ENCODE data around the gene ALDH1A2.

Gene ALDH1A2

DNA sequence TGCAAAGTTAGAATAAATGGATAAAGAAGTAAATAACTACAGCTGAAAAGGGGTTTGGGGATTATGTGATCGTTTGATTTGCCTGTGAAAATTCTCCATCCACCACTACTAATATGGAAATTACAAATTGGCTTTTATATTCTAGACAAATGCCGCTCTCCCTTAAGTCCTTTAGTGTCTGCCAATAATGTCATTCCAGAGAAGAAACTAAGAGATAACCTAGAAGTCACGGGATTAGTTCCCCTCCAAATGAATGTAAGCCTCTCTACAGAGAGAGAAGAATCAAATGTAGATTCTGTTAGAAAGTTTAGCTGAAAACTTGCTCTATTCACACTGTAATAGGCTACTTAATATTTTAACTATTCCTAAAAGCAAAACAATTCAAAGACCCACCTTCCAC is 92.0 kb downstream of the ALDH1A2 start:
- no peaks in the 10 kb centered on the region for H3K4me1 Mint-ChIP-seq (ENCODE audit: low read depth)
- no peak overlapping the region for H3K4me3 Mint-ChIP-seq
- no peaks in the 10 kb centered on the region for H3K9me3 Mint-ChIP-seq
- H3K27ac Mint-ChIP-seq, result no peak overlapping the region
- H3K36me3 Mint-ChIP-seq (ENCODE audit: low read depth), result no peaks in the 10 kb centered on the region
- H3K27me3 Mint-ChIP-seq, result peaks cover 2% of the 10 kb centered on the region
- intact Hi-C loops (cut with micrococcal nuclease), result no loop called here

DNA sequence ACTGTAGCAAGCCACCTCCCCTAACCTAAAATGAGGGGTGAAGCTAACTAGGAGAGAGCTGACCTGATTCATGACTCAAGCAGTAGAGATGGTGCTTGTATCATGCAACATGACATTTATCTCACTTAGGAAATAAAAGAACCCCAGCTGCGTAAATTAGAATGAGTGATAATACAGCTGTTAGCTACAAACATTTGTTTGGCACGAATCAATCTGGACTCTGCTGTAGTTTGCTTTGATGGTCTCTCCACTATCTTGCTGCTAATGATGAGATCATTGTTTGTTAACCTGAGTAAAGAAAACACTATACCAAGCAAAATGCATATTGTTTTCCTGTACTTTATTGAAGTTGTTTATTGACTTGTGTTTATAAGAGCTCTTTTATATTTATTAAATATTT is 92.6 kb downstream of the ALDH1A2 start:
- no peak overlapping the region for H3K4me3 Mint-ChIP-seq
- H3K36me3 Mint-ChIP-seq (ENCODE audit: low read depth), result no peaks in the 10 kb centered on the region
- H3K27me3 Mint-ChIP-seq, result peaks cover 2% of the 10 kb centered on the region
- no peak overlapping the region for H3K27ac Mint-ChIP-seq
- no peaks in the 10 kb centered on the region for H3K9me3 Mint-ChIP-seq
- intact Hi-C loops (cut with micrococcal nuclease), result no loop called here
- no peaks in the 10 kb centered on the region for H3K4me1 Mint-ChIP-seq (ENCODE audit: low read depth)

DNA sequence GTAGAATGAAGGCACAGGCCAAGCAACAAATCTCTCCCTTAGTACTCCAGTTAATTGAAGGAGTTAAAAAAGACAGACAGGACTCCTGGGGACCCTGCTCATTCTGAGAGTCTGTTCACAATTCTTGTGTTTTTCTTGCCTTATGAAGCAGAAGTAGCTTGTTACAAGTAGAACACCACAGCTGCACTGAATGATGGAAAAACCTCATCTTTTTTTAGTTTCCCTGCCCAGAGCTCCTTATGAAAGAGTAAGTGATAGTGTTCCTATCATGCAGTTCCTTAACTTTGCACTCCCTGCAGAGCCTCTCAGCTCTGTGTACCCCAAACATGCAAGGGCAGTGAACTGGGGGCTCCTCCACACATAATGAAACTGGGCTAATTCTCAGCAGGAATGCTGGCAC is 95.5 kb downstream of the ALDH1A2 start:
- H3K27me3 Mint-ChIP-seq, result peaks cover 2% of the 10 kb centered on the region
- H3K36me3 Mint-ChIP-seq (ENCODE audit: low read depth), result no peaks in the 10 kb centered on the region
- intact Hi-C loops (cut with micrococcal nuclease), result no loop called here
- no peak overlapping the region for H3K4me3 Mint-ChIP-seq
- no peaks in the 10 kb centered on the region for H3K4me1 Mint-ChIP-seq (ENCODE audit: low read depth)
- H3K27ac Mint-ChIP-seq, result no peak overlapping the region
- no peaks in the 10 kb centered on the region for H3K9me3 Mint-ChIP-seq

DNA sequence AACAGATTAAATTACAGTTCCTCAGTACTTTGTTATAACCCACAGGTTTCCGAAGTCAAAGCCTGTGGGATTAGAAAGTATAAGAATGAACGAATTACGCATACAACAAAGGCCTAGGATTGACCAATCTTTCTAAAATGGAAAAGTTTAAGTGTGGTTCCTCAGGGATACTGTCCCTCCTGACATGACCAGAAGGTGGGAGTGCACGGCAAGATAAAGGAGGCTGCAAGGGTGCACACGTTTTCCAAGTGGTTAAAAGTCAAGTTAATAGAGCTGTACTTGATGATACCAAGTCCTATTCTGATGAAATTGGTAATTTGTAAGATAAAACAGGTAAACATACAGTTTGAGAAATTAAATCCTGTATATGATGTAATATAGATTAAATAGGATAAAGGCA is 96.2 kb downstream of the ALDH1A2 start:
- Mint-ChIP-seq H3K4me1 (ENCODE audit: low read depth) (no peaks in the 10 kb centered on the region), H3K27me3 (peaks cover 2% of the 10 kb centered on the region), H3K4me3 (no peak overlapping the region), H3K36me3 (ENCODE audit: low read depth) (no peaks in the 10 kb centered on the region), H3K9me3 (no peaks in the 10 kb centered on the region), H3K27ac (no peak overlapping the region)
- intact Hi-C loops (cut with micrococcal nuclease), result no loop called here

DNA sequence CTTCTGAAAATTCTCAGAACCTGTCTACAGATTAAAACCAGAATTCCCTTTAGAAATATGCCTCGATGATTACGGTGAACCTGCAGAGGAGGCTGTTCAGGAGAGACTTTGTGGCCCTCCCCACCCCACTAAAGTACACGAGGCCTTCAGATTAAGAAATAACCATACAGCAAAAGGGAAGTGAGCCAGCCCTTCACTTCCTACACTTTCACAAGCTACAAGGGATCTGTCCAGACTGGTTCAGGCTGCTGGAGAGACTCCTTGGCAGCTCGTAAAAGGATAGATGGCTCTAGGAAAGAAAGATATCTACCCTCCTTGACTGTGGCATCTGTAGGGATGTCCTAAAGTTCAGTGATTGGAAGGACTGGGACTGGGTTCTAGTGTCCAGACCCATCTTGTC is 102.6 kb downstream of the ALDH1A2 start:
- no peak overlapping the region for H3K27ac Mint-ChIP-seq
- no peak overlapping the region for H3K4me3 Mint-ChIP-seq
- intact Hi-C loops (cut with micrococcal nuclease), result no loop called here
- no peaks in the 10 kb centered on the region for H3K36me3 Mint-ChIP-seq (ENCODE audit: low read depth)
- no peaks in the 10 kb centered on the region for H3K4me1 Mint-ChIP-seq (ENCODE audit: low read depth)
- H3K27me3 Mint-ChIP-seq, result peaks cover 3% of the 10 kb centered on the region
- H3K9me3 Mint-ChIP-seq, result no peaks in the 10 kb centered on the region

DNA sequence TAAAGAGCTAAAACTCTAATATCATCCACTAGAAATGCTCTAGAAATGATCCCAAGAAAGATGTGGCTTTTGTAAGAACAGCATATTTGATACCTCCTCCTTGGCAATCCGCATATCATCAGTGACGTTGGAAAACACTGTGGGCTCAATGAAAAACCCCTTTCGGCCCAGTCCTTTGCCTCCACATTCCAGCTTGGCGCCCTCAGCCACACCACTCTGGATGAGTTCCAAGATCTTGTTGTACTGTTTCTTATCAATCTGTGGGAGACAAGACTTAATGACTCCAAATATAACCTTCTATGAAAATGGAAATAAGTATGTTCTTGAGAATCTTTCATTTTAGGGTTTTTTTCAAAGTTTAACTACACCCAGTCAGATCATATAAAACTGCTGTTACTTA is 103.6 kb downstream of the ALDH1A2 start:
- no peaks in the 10 kb centered on the region for H3K4me1 Mint-ChIP-seq (ENCODE audit: low read depth)
- no peaks in the 10 kb centered on the region for H3K36me3 Mint-ChIP-seq (ENCODE audit: low read depth)
- H3K27me3 Mint-ChIP-seq, result peaks cover 3% of the 10 kb centered on the region
- H3K4me3 Mint-ChIP-seq, result no peak overlapping the region
- no peak overlapping the region for H3K27ac Mint-ChIP-seq
- intact Hi-C loops (cut with micrococcal nuclease), result no loop called here
- no peaks in the 10 kb centered on the region for H3K9me3 Mint-ChIP-seq

DNA sequence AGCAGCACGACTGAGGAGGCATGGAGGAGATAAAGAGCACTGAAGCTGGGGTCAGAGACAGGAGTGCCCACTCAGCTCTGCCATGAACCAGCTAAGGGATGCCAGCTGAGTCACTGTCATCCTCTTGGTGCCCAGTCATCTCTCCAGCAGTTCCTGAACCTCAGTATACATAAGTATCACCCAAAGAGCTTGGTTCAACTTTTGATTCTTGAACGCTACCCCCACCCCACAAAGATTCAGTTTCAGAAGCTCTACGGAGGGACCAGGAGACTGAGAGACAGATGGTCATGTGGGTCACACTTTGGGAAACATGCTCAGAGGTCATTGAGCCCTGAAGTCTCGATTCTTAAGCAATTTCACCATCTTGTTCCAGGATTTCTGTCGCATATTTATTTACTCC is 108.4 kb downstream of the ALDH1A2 start:
- no peaks in the 10 kb centered on the region for H3K36me3 Mint-ChIP-seq (ENCODE audit: low read depth)
- intact Hi-C loops (cut with micrococcal nuclease), result no loop called here
- no peaks in the 10 kb centered on the region for H3K4me1 Mint-ChIP-seq (ENCODE audit: low read depth)
- no peak overlapping the region for H3K4me3 Mint-ChIP-seq
- H3K27me3 Mint-ChIP-seq, result peaks cover 4% of the 10 kb centered on the region
- no peaks in the 10 kb centered on the region for H3K9me3 Mint-ChIP-seq
- no peak overlapping the region for H3K27ac Mint-ChIP-seq

DNA sequence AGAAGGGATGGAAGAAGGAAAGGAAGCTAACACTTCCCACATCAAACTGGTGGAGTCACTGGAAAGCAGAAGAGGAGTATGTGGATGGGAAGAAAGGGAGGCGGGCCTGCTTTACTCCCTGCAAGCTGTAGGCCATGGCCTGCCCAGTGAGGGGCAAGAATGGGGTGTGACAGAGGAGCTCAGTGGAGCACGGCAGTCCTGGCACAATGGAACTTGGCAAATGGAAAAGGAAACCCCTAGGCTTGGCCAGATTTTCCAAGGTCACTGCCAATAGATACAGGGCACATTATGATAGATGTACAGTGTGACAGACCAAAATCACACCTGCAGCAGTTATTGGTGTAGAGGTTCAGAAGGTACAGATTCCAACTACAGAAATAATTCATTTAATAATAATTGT is 111.6 kb downstream of the ALDH1A2 start:
- intact Hi-C loops (cut with micrococcal nuclease), result no loop called here
- Mint-ChIP-seq H3K36me3 (ENCODE audit: low read depth) (no peaks in the 10 kb centered on the region), H3K27me3 (peaks cover 8% of the 10 kb centered on the region), H3K4me1 (ENCODE audit: low read depth) (no peaks in the 10 kb centered on the region), H3K27ac (no peak overlapping the region), H3K9me3 (no peaks in the 10 kb centered on the region), H3K4me3 (no peak overlapping the region)

DNA sequence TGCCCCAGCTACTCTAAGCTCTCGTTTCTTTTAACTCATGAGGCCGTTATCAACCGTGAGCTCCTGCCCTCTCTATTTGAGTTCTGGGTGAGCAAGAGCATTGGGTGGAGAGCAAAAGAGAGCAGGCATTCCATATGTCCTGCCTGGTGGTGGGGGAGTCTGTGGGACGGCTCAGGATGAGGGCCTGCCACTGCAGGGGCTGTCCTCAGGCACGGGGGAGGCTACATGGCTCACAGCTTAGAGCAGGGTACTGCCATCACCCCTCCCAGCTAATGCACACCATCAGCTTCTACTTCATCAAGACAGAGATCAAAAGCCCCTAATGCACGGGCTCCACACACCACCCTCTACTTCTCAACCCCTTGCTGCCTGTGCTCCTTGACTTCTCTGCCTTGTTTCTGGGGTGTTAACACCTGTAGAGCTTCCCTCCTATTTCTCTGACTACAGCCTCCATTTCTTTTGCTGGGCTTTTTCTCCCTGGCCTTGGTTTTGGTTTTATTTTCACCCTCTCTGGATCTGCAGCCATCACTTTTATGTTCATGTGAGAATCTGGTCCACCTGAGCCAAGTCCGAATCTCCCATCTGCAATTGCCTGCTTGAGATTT is 114.1 kb downstream of the ALDH1A2 start:
- no peak overlapping the region for H3K4me3 Mint-ChIP-seq
- H3K27me3 Mint-ChIP-seq, result peaks cover 8% of the 10 kb centered on the region
- intact Hi-C loops (cut with micrococcal nuclease), result no loop called here
- H3K36me3 Mint-ChIP-seq (ENCODE audit: low read depth), result no peaks in the 10 kb centered on the region
- no peak overlapping the region for H3K27ac Mint-ChIP-seq
- no peaks in the 10 kb centered on the region for H3K9me3 Mint-ChIP-seq
- H3K4me1 Mint-ChIP-seq (ENCODE audit: low read depth), result no peaks in the 10 kb centered on the region

DNA sequence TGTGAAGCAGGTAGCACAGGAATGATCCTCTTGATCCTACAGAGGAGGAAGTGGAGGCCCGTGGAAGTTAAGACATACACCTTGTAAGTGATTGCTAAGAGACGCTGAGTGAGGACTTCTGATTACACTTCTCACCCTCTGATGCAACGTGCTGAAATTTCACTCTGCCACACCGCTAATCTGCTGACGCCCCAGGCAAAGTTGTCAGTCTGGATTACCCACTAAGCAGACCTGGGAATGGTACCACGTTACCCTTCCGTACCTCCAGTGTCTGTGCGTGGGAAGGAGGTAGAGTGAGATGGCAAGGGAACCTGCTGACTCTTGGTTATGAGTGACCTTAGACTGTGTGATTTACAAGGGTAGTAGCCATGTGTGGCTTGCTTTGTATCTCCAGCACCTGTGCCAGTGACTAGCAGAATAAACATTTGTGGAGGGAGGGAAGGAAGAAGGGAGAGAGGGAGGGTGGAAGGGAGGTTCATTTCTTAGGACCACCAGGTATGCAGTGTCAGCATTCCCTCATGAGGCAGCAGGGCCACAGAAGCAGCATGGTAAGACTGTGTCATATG is 115.0 kb downstream of the ALDH1A2 start:
- Mint-ChIP-seq H3K4me1 (ENCODE audit: low read depth) (no peaks in the 10 kb centered on the region), H3K27me3 (peaks cover 7% of the 10 kb centered on the region), H3K4me3 (no peak overlapping the region), H3K9me3 (no peaks in the 10 kb centered on the region), H3K36me3 (ENCODE audit: low read depth) (no peaks in the 10 kb centered on the region), H3K27ac (no peak overlapping the region)
- intact Hi-C loops (cut with micrococcal nuclease), result no loop called here

DNA sequence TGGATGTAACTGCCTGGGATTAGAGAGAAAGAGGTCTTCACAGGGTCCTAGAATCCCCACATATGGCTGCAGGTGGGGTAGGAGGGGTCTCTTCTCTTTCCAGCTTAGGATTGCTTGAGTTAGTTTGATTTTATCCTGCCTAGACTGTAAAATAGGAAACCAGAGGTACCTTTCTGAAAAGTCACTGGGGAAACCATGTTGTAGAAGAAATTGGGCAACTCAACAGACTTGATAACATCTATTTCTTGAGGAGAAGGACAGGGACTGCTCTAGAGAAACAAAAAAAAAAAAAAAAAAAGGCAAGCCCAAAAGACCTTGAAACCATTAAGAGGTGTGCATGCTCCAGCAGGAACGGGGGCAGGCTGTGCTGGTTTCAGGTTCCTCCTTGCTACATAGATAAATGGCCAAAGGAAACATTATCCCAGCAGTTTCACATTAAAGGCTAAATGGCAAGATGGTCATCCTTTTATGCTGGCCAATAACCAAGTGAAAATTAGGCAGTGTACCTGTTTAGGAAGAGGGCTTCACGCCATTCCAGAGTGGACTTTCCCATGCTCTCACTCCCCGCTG is 116.1 kb downstream of the ALDH1A2 start:
- Mint-ChIP-seq H3K27ac (no peak overlapping the region), H3K9me3 (no peaks in the 10 kb centered on the region), H3K27me3 (peaks cover 7% of the 10 kb centered on the region), H3K4me3 (no peak overlapping the region), H3K4me1 (ENCODE audit: low read depth) (no peaks in the 10 kb centered on the region), H3K36me3 (ENCODE audit: low read depth) (no peaks in the 10 kb centered on the region)
- intact Hi-C loops (cut with micrococcal nuclease), result no loop called here

DNA sequence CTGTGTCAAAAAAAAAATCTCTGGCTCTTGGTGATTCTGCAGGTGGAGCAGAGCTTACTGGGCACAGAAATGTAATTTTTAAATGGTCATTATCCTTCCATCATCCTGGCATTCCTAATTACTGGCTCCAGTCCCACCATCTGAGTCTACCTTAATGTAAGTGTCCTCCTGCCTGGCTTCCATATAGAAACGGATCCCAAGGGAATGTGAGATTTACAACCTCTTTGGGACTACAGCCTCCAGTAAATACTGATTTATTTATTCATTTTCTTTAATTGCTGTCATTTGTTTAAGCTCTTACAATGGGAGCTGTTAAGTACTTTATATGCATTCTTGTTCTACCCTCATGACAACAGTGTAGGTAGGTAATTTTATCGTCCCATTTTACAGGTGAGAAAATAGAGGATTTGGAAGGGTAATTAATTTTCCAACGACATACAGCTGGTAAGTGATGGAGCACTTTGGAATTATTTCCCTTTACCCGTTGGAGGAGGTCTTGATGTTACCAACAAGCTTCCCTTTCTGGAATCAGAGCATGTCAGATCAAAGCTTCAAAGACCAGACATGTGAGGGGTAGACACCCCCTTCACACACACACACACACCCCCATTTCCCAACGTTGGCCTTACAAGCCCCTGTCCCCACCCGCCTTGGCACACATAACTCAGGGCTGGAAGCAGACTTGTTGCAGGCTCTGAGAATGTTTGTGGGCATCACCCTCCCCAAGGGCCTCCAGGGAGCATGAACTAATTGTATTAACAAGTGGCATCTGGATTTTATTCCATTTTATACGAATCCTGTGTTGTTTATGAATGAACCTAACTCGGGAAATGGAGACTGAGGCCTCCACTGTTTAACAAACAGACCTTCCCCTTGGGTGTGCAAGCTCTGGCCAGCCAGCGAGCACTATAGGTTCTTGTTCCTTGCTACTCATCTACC is 116.9 kb downstream of the ALDH1A2 start:
- intact Hi-C loops (cut with micrococcal nuclease), result no loop called here
- no peak overlapping the region for H3K27ac Mint-ChIP-seq

DNA sequence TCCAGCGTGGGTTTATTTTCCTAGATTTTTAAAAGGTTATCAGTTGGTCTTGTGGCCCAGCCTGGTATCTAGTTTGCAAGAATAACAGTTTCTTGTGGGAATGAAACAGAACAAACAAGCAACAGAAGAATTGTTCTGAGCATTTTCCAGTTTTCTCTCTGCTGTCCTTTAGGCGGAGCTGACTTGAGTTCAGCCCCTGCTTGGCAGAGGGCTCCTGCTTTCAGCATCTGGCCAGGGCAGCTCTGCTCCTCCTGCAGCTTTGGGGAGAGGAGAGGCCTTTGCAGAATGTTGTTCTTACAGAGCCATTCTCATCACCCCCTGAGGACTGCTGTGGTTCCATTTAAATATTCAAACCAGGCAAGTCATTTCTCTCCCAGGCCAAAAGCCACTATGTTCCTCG is 117.7 kb downstream of the ALDH1A2 start:
- H3K9me3 Mint-ChIP-seq, result no peaks in the 10 kb centered on the region
- no peak overlapping the region for H3K27ac Mint-ChIP-seq
- intact Hi-C loops (cut with micrococcal nuclease), result no loop called here
- H3K4me1 Mint-ChIP-seq (ENCODE audit: low read depth), result no peaks in the 10 kb centered on the region
- H3K4me3 Mint-ChIP-seq, result no peak overlapping the region
- no peaks in the 10 kb centered on the region for H3K36me3 Mint-ChIP-seq (ENCODE audit: low read depth)
- peaks cover 7% of the 10 kb centered on the region for H3K27me3 Mint-ChIP-seq

More for the DNA sequence above, 116.9 kb downstream of the ALDH1A2 start:
- H3K36me3 Mint-ChIP-seq (ENCODE audit: low read depth), result no peaks in the 10 kb centered on the region
- H3K4me1 Mint-ChIP-seq (ENCODE audit: low read depth), result no peaks in the 10 kb centered on the region
- H3K27me3 Mint-ChIP-seq, result peaks cover 7% of the 10 kb centered on the region
- H3K9me3 Mint-ChIP-seq, result no peaks in the 10 kb centered on the region
- no peak overlapping the region for H3K4me3 Mint-ChIP-seq

DNA sequence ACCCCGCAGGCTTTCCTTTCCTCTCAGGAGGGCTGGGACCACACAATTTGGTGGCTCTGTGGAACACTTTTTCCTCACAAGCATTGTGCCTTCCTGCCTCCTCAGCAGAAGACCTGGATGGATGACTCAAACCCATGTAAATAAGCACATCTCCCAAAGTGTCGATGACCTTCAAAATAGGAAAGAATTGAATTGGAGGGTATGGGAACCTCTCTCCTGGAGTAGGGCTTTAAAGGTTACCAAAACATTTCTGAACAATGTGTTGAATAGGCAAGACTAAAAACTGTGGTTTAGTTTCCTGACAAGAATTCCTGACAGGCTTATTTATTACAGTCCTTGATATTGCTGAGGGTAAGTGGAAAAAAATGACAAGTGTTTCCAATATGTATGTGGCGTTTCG is 118.2 kb downstream of the ALDH1A2 start:
- Mint-ChIP-seq H3K4me1 (ENCODE audit: low read depth) (no peaks in the 10 kb centered on the region), H3K27me3 (peaks cover 7% of the 10 kb centered on the region), H3K36me3 (ENCODE audit: low read depth) (no peaks in the 10 kb centered on the region), H3K27ac (no peak overlapping the region), H3K4me3 (no peak overlapping the region), H3K9me3 (no peaks in the 10 kb centered on the region)
- intact Hi-C loops (cut with micrococcal nuclease), result no loop called here

All from dendritic cell treated with granulocyte-macrophage colony-stimulating factor and Interleukin-4, amounts not matched to agents 40 ng/mL and 50 ng/mL, for 4 days (primary cell).